Muscle layer of colon (tissue), 2 donors: ENCODE results near the gene DIS3L2.

Experiments used
- H3K27ac ChIP-seq: one replicate; pipeline ENCODE4 v1.7.0; 2013; ENCODE audit warnings: low read depth, mild to moderate bottlenecking, low read length, moderate library complexity
- H3K27me3 ChIP-seq, 2 donors: one replicate each; pipeline ENCODE4 v1.7.0; 2013; ENCODE audit warnings: low read length in 2 of 2, mild to moderate bottlenecking in 2 of 2; ENCODE audit not compliant: insufficient read depth in 2 of 2, control insufficient read depth in 1 of 2
- H3K36me3 ChIP-seq: one replicate; pipeline ENCODE4 v1.7.0; 2013; ENCODE audit warnings: mild to moderate bottlenecking, low read length; ENCODE audit not compliant: insufficient read depth
- H3K4me1 ChIP-seq: one replicate; pipeline ENCODE4 v1.7.0; 2013; ENCODE audit warnings: mild to moderate bottlenecking, low read length; ENCODE audit not compliant: insufficient read depth
- H3K4me3 ChIP-seq, 2 donors: one replicate each; pipeline ENCODE4 v1.7.0; 2013; ENCODE audit warnings: low read length in 2 of 2, low read depth in 1 of 2, mild to moderate bottlenecking in 1 of 2, moderate library complexity in 1 of 2
- H3K9ac ChIP-seq: one replicate; pipeline ENCODE4 v1.7.0; 2013; ENCODE audit warnings: low read length
- H3K9me3 ChIP-seq: one replicate; pipeline ENCODE4 v1.7.0; 2013; ENCODE audit warnings: mild to moderate bottlenecking, low read length
- donor health status: abdominal sarcoma.
- donor health status: Adenocarcinoma of cecum.

DIS3L2 gene

GRCh38 chr2:232042911-232043574, 81.5 kb downstream of the DIS3L2 start:
- Histone ChIP-seq H3K27ac (no peak overlapping the region), H3K36me3 (no peaks in the 10 kb centered on the region), H3K9ac (no peak overlapping the region), H3K9me3 (no peaks in the 10 kb centered on the region), H3K4me1 (no peaks in the 10 kb centered on the region), H3K27me3 (no peaks in the 10 kb centered on the region), H3K4me3 (no peak overlapping the region)

DNA sequence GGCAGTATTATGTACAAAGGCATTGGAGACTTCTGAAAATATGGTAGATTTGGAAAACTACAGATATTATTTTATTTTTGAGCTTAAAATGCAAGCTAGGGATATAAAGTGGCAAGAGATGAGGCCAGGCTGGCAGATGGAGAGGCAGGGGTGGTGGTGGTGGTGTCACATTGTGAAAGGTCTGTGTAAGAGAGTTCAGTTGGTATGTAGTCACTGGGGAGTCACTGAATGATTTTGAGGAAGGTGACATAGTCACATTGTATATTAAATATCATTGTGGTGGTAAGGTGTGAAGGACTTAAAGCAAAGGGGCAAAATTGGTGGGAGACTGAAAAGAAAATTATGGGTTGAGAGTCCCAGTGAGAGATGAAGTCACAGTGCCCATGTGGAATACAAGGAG, 82.5 kb downstream of the DIS3L2 start:
- no peak overlapping the region for H3K9ac ChIP-seq
- H3K9me3 ChIP-seq: no peaks in the 10 kb centered on the region
- H3K4me3 ChIP-seq: no peak overlapping the region
- no peaks in the 10 kb centered on the region for H3K4me1 ChIP-seq
- H3K27ac ChIP-seq: no peak overlapping the region
- H3K27me3 ChIP-seq: no peaks in the 10 kb centered on the region
- no peaks in the 10 kb centered on the region for H3K36me3 ChIP-seq

DNA sequence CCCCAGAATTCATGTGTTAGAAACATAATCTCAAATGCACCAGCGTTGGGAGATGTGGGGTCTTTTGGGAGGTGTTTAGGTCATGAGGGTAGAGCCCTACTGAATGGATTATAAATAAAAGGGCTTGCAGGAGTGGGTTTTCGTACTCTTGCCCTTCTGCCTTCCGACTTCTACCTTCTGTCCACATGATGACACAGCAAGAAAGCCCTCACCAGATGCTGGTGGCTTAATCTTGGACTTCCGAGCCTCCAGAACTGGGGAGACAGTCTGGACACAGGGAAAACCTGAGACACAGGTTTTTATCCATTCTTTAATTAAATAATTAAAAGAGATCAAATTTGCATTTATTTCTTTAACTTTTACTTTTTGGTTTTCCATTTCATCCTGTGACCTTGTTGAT, 87.8 kb downstream of the DIS3L2 start:
- Histone ChIP-seq H3K27me3 (no peaks in the 10 kb centered on the region), H3K9ac (no peak overlapping the region), H3K27ac (no peak overlapping the region), H3K4me3 (no peak overlapping the region), H3K36me3 (no peaks in the 10 kb centered on the region), H3K9me3 (no peaks in the 10 kb centered on the region), H3K4me1 (no peaks in the 10 kb centered on the region)

GRCh38 chr2:232052591-232052990, 91.1 kb downstream of the DIS3L2 start:
- Histone ChIP-seq H3K9ac (no peak overlapping the region), H3K27me3 (no peaks in the 10 kb centered on the region), H3K4me3 (no peak overlapping the region), H3K27ac (no peak overlapping the region), H3K9me3 (no peaks in the 10 kb centered on the region), H3K4me1 (no peaks in the 10 kb centered on the region), H3K36me3 (no peaks in the 10 kb centered on the region)

- Histone ChIP-seq H3K27me3 (no peaks in the 10 kb centered on the region), H3K9ac (no peak overlapping the region), H3K4me1 (peaks cover 5% of the 10 kb centered on the region), H3K27ac (no peak overlapping the region), H3K9me3 (no peaks in the 10 kb centered on the region), H3K4me3 (no peak overlapping the region), H3K36me3 (no peaks in the 10 kb centered on the region)
These were observed 92.3 kb downstream of the DIS3L2 start for GRCh38 chr2:232053777-232054176.

DNA sequence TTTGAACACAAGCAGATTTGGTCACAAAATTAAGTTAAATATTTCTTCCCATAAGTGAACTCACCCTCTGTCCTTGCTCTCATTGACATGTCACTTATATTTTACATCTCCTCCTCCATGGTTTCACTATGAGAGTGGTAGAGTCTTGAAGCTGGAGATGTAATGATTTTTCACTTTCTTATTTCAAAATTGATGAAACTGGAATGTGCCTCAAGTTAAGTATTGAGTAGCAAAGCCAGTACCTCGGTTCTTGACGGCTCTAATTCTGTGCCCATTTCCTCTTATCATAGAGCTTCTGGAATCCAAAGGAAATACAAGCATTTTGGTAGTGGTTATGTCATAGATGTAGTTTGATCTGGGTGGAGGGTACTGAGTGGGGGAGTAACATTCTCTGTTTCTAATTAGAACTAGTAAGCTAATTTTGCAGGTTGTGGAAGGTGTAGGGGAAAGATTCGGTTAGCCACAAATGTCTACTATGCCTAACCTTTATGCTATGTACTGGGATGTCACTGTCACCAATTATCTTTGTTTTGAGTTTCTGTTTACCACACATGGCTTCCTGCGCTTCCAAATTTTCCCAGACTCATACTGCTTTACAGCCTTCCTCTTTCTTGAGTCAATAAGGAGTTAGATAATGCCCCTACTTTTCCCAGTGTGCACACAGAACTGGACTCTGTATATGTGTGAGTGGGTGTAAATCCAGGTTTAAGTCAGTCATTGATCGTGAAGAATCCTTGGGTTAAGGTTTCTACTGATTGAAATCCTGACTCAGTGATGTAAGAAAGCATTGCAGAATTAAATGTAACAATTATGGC, 96.8 kb downstream of the DIS3L2 start:
- no peak overlapping the region for H3K4me3 ChIP-seq
- no peaks in the 10 kb centered on the region for H3K9me3 ChIP-seq
- peaks cover 5% of the 10 kb centered on the region for H3K4me1 ChIP-seq
- no peak overlapping the region for H3K27ac ChIP-seq
- H3K9ac ChIP-seq: no peak overlapping the region
- H3K27me3 ChIP-seq: no peaks in the 10 kb centered on the region
- no peaks in the 10 kb centered on the region for H3K36me3 ChIP-seq

- H3K27me3 ChIP-seq: no peaks in the 10 kb centered on the region
- peaks cover 5% of the 10 kb centered on the region for H3K4me1 ChIP-seq
- H3K36me3 ChIP-seq: no peaks in the 10 kb centered on the region
- no peaks in the 10 kb centered on the region for H3K9me3 ChIP-seq
- no peak overlapping the region for H3K4me3 ChIP-seq
- H3K27ac ChIP-seq: no peak overlapping the region
- no peak overlapping the region for H3K9ac ChIP-seq
These were observed 97.4 kb downstream of the DIS3L2 start for GRCh38 chr2:232058931-232059330.

GRCh38 chr2:232061265-232061664, 99.8 kb downstream of the DIS3L2 start:
- Histone ChIP-seq H3K27me3 (no peaks in the 10 kb centered on the region), H3K4me3 (no peak overlapping the region), H3K27ac (no peak overlapping the region), H3K9me3 (no peaks in the 10 kb centered on the region), H3K4me1 (peaks cover 5% of the 10 kb centered on the region), H3K36me3 (no peaks in the 10 kb centered on the region), H3K9ac (no peak overlapping the region)

- no peak overlapping the region for H3K27ac ChIP-seq
- no peaks in the 10 kb centered on the region for H3K36me3 ChIP-seq
- H3K9ac ChIP-seq: no peak overlapping the region
- no peaks in the 10 kb centered on the region for H3K4me1 ChIP-seq
- no peaks in the 10 kb centered on the region for H3K9me3 ChIP-seq
- H3K4me3 ChIP-seq: no peak overlapping the region
- H3K27me3 ChIP-seq: no peaks in the 10 kb centered on the region
These were observed 111.5 kb downstream of the DIS3L2 start for GRCh38 chr2:232073026-232073425.

- Histone ChIP-seq H3K9me3 (no peaks in the 10 kb centered on the region), H3K27me3 (no peaks in the 10 kb centered on the region), H3K9ac (no peak overlapping the region), H3K36me3 (no peaks in the 10 kb centered on the region), H3K4me1 (no peaks in the 10 kb centered on the region), H3K27ac (no peak overlapping the region), H3K4me3 (no peak overlapping the region)
These were observed 112.2 kb downstream of the DIS3L2 start for GRCh38 chr2:232073699-232074098.

DNA sequence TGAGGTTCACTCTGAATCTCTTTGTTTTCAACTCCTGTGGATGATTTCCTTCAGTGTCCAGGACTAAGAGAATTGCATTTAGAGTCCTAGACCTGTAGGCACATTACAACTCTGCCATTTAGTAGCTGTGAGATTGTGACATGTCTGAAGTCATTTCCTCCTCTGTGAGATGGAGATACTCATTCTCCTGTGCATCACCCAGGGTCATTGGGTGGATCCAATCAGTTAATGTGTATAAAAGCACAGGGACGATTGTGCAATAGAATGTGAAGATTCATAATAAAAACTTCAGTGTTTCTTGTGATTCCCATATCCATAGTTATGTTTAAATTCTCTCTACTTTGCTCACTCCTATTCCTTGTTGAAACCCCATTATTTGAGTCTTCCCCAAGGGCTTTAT, 113.6 kb downstream of the DIS3L2 start:
- no peaks in the 10 kb centered on the region for H3K36me3 ChIP-seq
- no peak overlapping the region for H3K9ac ChIP-seq
- no peaks in the 10 kb centered on the region for H3K4me1 ChIP-seq
- no peaks in the 10 kb centered on the region for H3K9me3 ChIP-seq
- no peaks in the 10 kb centered on the region for H3K27me3 ChIP-seq
- H3K4me3 ChIP-seq: no peak overlapping the region
- H3K27ac ChIP-seq: no peak overlapping the region

- no peaks in the 10 kb centered on the region for H3K36me3 ChIP-seq
- no peak overlapping the region for H3K4me3 ChIP-seq
- no peaks in the 10 kb centered on the region for H3K27me3 ChIP-seq
- H3K9ac ChIP-seq: no peak overlapping the region
- H3K27ac ChIP-seq: no peak overlapping the region
- no peaks in the 10 kb centered on the region for H3K4me1 ChIP-seq
- H3K9me3 ChIP-seq: no peaks in the 10 kb centered on the region
These were observed 114.3 kb downstream of the DIS3L2 start for GRCh38 chr2:232075859-232076258.
